ENCODE measurements around the gene MAP3K10. TPM values are rescaled to one million over a fixed set of nuclear protein-coding genes. Genes with fewer than 3 reads are reported as not detected.

MAP3K10 gene
- total RNA-seq, 4 donors from 2014 or later, result 4.8 to 10.1 (median 5.3) TPM

- peaks cover 51 to 81% (median 52%) of the 10 kb centered on the region in 3 donors for H3K36me3 ChIP-seq
- DNase-seq, result no peak
- no peaks in the 10 kb centered on the region for H3K9me3 ChIP-seq
- intact Hi-C loops (cut with DNase I), result no loop called here
- H3K4me3 ChIP-seq, result no peak overlapping the region
- 82 to 92% methylated on average over 5 to 9 of the region's 30 CpGs for WGBS, 2 donors
- no peak for TF ChIP-seq CTCF (IDR thresholded peaks at IDR 0.05)
- TF ChIP-seq POLR2A (IDR thresholded peaks at IDR 0.05), result no peak
- no peaks in the 10 kb centered on the region for H3K27me3 ChIP-seq
- H3K27ac ChIP-seq, result no peak overlapping the region
- peaks cover 0 to 15% (median 6%) of the 10 kb centered on the region in 3 donors for H3K4me1 ChIP-seq
Observed at GRCh38 chr19:40235238-40236025, 44.2 kb downstream of the MAP3K10 start.

GRCh38 chr19:40236026-40236355 is 44.8 kb downstream of the MAP3K10 start:
- intact Hi-C loops (cut with DNase I), result no loop called here
- Histone ChIP-seq H3K27ac (no peak overlapping the region), H3K27me3 (no peaks in the 10 kb centered on the region), H3K36me3 (peaks cover 51 to 86% (median 52%) of the 10 kb centered on the region in 3 donors), H3K9me3 (no peaks in the 10 kb centered on the region), H3K4me3 (no peak overlapping the region), H3K4me1 (peaks cover 0 to 15% (median 6%) of the 10 kb centered on the region in 3 donors)
- TF ChIP-seq CTCF (IDR thresholded peaks at IDR 0.05) (no peak), POLR2A (IDR thresholded peaks at IDR 0.05) (no peak)
- no peak for DNase-seq
- WGBS, 2 donors, result 50 to 76% methylated on average over 1 to 6 of the region's 9 CpGs

- Histone ChIP-seq H3K27me3 (no peaks in the 10 kb centered on the region), H3K4me1 (peaks cover 0 to 15% (median 6%) of the 10 kb centered on the region in 3 donors), H3K9me3 (no peaks in the 10 kb centered on the region), H3K36me3 (peaks cover 51 to 90% (median 52%) of the 10 kb centered on the region in 3 donors), H3K27ac (no peak overlapping the region), H3K4me3 (no peak overlapping the region)
- WGBS, 2 donors, result 91 to 95% methylated on average over 4 to 6 of the region's 6 CpGs
- intact Hi-C loops (cut with DNase I), result no loop called here
- no peak for DNase-seq
- TF ChIP-seq POLR2A (IDR thresholded peaks at IDR 0.05) (no peak), CTCF (IDR thresholded peaks at IDR 0.05) (no peak)
Observed at GRCh38 chr19:40236366-40236765, 45.1 kb downstream of the MAP3K10 start.

- H3K36me3 ChIP-seq, result peaks cover 51 to 100% (median 52%) of the 10 kb centered on the region in 3 donors
Observed at GRCh38 chr19:40237791-40238190, 46.6 kb downstream of the MAP3K10 start.

More at GRCh38 chr19:40237791-40238190, 46.6 kb downstream of the MAP3K10 start:
- WGBS, 2 donors, result 95% methylated on average over 4 of the region's 14 CpGs
- no peak overlapping the region for H3K27ac ChIP-seq
- H3K4me3 ChIP-seq, result no peak overlapping the region
- TF ChIP-seq CTCF (IDR thresholded peaks at IDR 0.05) (no peak), POLR2A (IDR thresholded peaks at IDR 0.05) (no peak)
- H3K27me3 ChIP-seq, result no peaks in the 10 kb centered on the region
- H3K4me1 ChIP-seq, result peaks cover 0 to 13% (median 7%) of the 10 kb centered on the region in 3 donors
- no peaks in the 10 kb centered on the region for H3K9me3 ChIP-seq
- intact Hi-C loops (cut with DNase I), result no loop called here
- DNase-seq, result no peak
